Activated T-cell treated with anti-CD3 and anti-CD28 coated beads, Interleukin-2, amount 50 U/mL, for 24 hours (primary cell): ENCODE results near the gene LUC7L3.
"Not testable (repeated sequence)": the region's sequence is repeated elsewhere in the genome, so short reads cannot be mapped to it uniquely, and the experiment has no call there.

Experiments
- DNase-seq: peaks from one replicate; pipeline ENCODE4 v3.0.0-alpha.2; 2020
- H3K27ac Mint-ChIP-seq: 2 replicates; pipeline ENCODE4 v1.8.0; 2020; ENCODE audit warnings: mild to moderate bottlenecking, mixed read lengths
- H3K27me3 Mint-ChIP-seq: 2 replicates; pipeline ENCODE4 v1.8.0; 2020; ENCODE audit warnings: mixed read lengths
- H3K36me3 Mint-ChIP-seq: 2 replicates; pipeline ENCODE4 v1.8.0; 2020; ENCODE audit warnings: low read depth, mixed read lengths
- H3K4me1 Mint-ChIP-seq: 2 replicates; pipeline ENCODE4 v1.8.0; 2020; ENCODE audit warnings: low read depth, mixed read lengths
- H3K4me3 Mint-ChIP-seq: 2 replicates; pipeline ENCODE4 v1.8.0; 2020; ENCODE audit warnings: mild to moderate bottlenecking, moderate library complexity, mixed read lengths
- H3K9me3 Mint-ChIP-seq: 2 replicates; pipeline ENCODE4 v1.8.0; 2020; ENCODE audit warnings: mixed read lengths

The LUC7L3 gene

DNA sequence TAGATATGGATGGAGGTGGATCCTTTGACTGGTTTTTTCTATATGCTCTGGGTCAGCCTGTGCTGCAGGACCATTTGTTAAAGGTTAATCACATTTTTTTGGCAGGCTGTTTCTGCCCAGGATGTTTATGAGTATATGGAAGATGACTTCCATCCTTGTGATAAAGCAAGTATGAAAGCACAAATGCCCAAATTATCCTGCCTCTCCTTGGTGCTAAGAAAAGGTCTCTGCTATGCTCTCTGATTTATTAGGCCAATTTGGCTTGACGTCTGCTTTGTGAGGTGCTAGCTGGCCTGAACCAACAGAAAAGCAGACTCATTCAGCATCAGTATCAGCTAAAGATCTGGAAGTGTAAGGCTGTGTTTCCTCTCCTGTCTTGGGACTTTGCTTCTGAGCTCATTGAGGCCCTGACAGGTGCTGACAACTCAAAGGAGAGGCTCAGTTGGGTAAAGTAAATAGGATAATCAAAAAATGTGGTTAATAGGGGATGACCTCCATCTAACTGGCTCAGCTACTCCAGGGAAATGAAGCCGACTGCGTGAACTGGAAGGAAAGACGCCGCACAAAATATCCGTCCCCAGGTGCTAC is 26.9 kb upstream of the LUC7L3 start:
- Mint-ChIP-seq H3K36me3 (peaks cover 55% of the 10 kb centered on the region), H3K4me3 (no peak overlapping the region), H3K27ac (no peak overlapping the region), H3K4me1 (peaks cover 3% of the 10 kb centered on the region), H3K9me3 (no peaks in the 10 kb centered on the region), H3K27me3 (no peaks in the 10 kb centered on the region)
- DNase-seq = no peak

DNA sequence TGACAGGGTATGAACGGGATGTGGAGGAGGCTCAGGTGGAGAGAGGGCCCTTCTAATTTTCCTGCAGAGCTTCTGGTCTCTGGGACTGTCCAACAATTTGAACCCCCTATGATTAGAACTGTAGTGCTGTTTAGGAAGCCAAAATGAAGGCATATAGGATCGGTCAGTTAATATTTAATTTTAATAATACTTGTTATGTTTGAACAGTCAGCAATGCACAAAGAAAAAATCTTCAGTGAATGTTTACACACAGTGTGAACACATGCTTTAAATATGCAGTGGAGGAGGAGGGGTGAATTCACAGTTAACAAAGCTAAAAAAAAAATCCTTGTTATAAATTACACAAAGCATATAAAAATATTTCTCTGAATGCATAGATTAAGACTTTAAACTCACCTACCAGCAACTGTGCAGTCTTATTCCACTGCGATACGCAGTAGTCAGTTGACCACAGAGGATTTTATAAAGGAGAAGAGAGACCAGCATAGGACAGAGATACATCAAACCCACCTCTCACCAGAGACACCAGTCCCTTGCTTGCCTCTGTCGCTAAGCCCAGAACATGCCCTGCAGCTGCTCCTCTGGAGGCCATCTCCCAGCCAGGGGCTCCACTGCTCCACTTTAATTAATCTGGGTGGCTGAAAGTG is 26.2 kb upstream of the LUC7L3 start:
- Mint-ChIP-seq H3K36me3 (peaks cover 61% of the 10 kb centered on the region), H3K9me3 (no peaks in the 10 kb centered on the region), H3K27ac (no peak overlapping the region), H3K4me3 (no peak overlapping the region), H3K27me3 (no peaks in the 10 kb centered on the region), H3K4me1 (peaks cover 5% of the 10 kb centered on the region)
- no peak for DNase-seq

DNA sequence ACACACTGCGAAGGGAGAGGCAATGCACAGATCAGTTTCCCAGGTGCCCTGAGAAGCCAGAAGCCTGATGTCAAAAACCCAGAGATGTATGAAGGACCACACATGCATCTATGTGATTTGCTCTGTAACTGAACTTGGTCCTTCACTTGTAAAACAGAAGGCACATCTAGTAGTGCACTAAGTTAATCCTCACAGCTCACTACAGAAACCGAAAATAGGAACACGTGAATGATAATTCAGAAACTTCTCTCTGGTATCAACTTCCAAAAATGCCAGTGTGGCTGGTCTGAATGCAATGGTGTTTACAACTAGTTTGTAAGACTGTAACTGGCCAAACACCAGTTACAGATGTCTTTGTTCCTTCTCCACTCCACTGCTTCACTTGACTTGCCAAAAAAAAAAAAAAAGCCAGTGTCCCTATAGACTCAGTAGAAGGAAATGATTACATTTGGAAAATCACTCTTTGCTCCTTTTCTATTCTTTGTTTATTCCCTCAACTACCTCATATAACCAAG is 23.0 kb upstream of the LUC7L3 start:
- peak overlapping the region; percentile 28 for H3K27ac Mint-ChIP-seq
- H3K36me3 Mint-ChIP-seq = peaks cover 92% of the 10 kb centered on the region

DNA sequence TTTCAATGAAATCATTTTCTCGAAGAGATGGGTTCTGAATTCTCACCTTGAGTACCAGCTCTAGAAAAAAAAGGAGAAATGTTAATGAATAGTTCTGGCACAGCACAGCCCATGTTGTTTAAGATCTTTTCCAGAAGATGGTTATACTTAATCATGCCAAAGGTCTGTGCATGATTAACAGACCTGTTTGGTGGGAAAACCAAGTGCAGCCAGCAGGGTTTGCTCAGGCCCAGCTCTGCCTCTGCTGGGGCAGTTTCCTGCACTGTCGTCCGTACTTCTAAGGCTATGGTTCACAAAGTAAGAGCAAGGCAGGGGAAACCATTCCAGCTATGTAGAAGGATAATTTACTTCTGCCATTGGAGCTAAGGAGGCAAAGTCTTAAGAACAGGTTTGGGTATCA is 22.3 kb upstream of the LUC7L3 start:
- Mint-ChIP-seq H3K4me1 (peaks cover 20% of the 10 kb centered on the region), H3K36me3 (peaks cover 96% of the 10 kb centered on the region), H3K27me3 (no peaks in the 10 kb centered on the region), H3K4me3 (no peak overlapping the region), H3K27ac (peak overlapping the region; percentile 56), H3K9me3 (no peaks in the 10 kb centered on the region)
- no peak for DNase-seq

More for the DNA sequence above, 23.0 kb upstream of the LUC7L3 start:
- Mint-ChIP-seq H3K9me3 (no peaks in the 10 kb centered on the region), H3K4me3 (no peak overlapping the region), H3K27me3 (no peaks in the 10 kb centered on the region), H3K4me1 (peaks cover 15% of the 10 kb centered on the region)
- no peak for DNase-seq

DNA sequence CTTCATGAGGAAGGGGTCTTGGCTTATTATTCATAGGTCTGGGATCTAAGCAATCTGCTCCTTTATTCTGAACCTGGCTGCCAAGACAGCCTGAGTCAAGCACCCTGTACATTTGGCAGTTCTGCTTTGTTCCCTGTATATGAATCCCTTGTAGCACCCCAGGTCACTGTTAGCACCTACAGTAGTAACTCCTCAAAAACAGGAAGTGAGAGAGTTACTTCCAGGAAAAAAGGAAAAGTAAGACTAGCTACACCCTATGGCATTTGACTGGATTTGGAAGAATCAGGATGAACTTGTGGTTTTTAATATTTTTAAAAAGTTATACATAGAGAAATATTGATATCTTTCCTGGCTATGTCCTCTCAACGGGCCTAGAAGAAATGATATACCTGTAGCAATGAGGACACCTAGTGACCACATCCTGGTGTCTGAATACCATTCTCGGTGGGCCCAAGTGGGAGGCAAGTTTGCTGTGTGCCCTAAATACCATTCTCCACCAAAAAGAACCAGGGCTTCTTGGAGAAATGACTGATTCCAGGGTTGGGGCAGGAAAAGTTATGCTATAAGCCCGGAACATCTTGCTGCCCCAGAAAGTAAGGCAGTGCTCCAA is 21.6 kb upstream of the LUC7L3 start:
- no peak for DNase-seq
- Mint-ChIP-seq H3K27me3 (no peaks in the 10 kb centered on the region), H3K36me3 (peaks cover 97% of the 10 kb centered on the region)

DNA sequence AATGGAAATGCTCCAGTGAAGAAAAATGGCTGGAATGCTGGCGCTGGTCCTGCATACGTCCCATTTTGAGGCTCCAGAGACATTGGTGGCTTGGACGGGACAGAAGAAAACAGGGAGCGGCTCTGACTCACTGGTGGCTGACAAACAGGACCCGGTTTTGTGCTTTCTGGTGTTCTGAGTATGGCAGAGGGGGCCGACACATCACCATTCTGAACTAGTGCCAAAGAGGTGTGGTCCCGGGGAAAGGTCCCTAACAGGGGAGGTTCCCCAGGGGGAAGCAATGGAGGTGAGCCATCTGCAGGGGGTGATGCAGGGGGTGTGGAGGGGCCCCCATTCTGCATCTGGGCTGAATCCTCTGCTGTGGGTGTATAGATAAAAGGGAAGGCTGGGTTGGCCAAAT is 20.0 kb upstream of the LUC7L3 start:
- no peaks in the 10 kb centered on the region for H3K27me3 Mint-ChIP-seq
- peaks cover 41% of the 10 kb centered on the region for H3K4me1 Mint-ChIP-seq
- no peak overlapping the region for H3K27ac Mint-ChIP-seq
- peaks cover 97% of the 10 kb centered on the region for H3K36me3 Mint-ChIP-seq
- no peaks in the 10 kb centered on the region for H3K9me3 Mint-ChIP-seq
- no peak overlapping the region for H3K4me3 Mint-ChIP-seq
- DNase-seq = no peak

More for the DNA sequence above, 21.6 kb upstream of the LUC7L3 start:
- Mint-ChIP-seq H3K4me1 (peaks cover 27% of the 10 kb centered on the region), H3K4me3 (no peak overlapping the region), H3K27ac (peak overlapping the region; percentile 77), H3K9me3 (no peaks in the 10 kb centered on the region)

DNA sequence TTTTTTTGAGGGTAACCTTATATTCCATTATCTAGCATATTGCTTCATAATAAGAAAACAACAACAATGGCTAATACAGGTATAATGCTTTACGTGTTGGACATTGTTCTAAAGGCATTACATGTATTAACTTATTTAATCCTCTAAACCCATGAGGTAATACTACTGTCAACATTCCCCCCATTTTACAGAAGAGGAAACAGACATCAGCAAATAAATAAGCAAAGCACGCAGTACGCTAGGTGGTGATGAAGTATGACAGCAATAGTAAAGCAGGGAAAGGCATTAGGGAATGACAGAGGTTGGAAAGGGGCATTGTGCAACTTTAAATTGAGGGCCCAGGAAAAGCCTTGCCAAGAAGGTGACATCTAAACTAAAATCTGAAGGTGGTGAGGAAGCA is 16.2 kb upstream of the LUC7L3 start:
- no peaks in the 10 kb centered on the region for H3K27me3 Mint-ChIP-seq
- no peak for DNase-seq
- peak overlapping the region; percentile 86 for H3K27ac Mint-ChIP-seq
- no peak overlapping the region for H3K4me3 Mint-ChIP-seq
- peaks cover 89% of the 10 kb centered on the region for H3K36me3 Mint-ChIP-seq
- peaks cover 57% of the 10 kb centered on the region for H3K4me1 Mint-ChIP-seq
- no peaks in the 10 kb centered on the region for H3K9me3 Mint-ChIP-seq

DNA sequence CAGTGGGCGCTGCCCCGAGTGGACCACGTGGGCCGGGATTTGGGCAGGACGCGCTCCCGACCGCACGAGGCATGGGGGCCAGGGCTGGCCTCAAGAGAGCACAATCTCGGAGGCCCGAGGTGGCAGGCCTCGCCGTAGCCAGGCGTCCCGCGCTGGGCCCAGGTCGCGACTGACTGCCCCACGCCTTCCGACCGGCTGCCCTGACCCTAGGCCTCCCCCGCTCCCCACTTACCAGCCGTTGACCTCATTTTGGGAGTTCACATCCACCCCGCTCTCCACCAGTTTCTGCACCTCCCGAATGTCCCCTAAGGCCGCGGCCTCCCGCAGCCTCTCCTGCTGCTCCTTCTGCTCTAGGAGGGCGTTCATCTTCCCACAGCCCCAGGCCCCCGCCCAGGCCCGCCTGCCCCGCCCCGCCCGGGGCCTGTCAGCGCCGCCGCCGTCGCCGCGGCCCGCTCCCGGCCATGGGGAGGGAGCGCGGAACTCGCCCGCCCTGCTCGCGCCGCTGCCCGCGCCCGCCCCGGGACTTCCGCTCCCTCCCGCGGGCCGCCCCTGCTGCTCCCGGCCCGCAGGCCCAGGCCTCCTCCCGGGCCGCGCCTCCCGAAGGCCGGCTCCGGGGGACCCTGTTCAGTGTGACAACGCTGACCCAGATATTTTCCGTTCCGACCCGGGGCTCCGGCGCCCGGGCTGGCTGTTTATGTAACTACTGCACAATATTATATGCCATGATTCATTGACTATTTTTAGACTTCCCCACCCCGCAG is 11.9 kb upstream of the LUC7L3 start, which contains the start of gene ANKRD40:
Gene ANKRD40, minus strand, starts transcription at position 626 of the 761 bp plus-strand sequence. Its CDS starts 260 bp downstream, at position 366.
- H3K9me3 Mint-ChIP-seq = no peaks in the 10 kb centered on the region
- H3K4me3 Mint-ChIP-seq = peak within 1 kb of the TSS; percentile 96
- H3K27ac Mint-ChIP-seq = peak within 1 kb of the TSS; percentile 98
- peak; percentile 96 for DNase-seq
- H3K4me1 Mint-ChIP-seq = peaks cover 56% of the 10 kb centered on the region
- H3K36me3 Mint-ChIP-seq = peaks cover 47% of the 10 kb centered on the region
- no peaks in the 10 kb centered on the region for H3K27me3 Mint-ChIP-seq

DNA sequence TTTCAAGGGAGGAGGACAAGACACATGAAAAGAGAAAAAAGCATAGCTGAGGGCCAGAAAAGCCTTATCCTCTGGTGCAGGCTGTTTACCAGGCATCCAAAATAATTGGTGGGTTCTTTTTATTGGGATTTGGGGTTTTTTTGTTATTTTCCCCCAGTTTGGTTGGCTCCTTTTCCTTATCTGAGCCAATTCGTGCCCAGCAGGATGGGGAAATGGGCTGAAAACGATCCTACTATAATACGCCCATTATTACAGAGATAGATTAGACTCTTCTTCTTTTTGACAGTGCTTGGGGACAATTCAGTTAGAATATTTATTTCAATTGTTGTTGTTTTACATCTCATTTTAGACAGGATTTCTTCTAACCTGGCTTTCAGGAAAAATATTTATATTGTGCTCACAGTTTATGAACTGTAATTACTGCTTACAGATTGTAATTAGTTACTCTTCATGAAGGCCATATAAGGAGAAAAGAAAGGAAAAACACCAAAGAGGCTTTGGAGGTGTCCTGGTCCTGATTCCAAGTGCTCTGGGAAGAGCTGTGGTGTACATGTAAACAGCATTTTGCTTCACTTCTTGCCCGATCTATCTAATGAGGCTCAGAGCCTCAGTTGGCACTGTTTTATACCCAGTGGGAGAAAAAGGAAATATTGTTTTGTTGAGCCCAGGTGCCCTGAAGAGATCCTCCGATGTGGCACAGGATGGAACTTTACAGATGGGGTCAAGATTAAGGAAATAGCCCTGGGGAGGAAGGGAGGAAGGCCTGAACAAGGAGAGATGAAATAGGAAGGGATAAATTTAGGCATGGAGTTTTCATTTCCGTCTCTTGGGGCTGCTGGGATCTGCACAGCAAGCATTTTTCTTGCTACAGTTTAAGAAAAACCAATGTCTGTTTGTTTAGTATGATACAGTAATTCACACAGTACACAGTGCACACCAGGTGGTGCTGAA is 11.1 kb upstream of the LUC7L3 start:
- H3K4me1 Mint-ChIP-seq = peaks cover 48% of the 10 kb centered on the region
- H3K4me3 Mint-ChIP-seq = peak overlapping the region; percentile 96
- no peaks in the 10 kb centered on the region for H3K27me3 Mint-ChIP-seq
- H3K27ac Mint-ChIP-seq = peak overlapping the region; percentile 92
- DNase-seq = no peak
- H3K36me3 Mint-ChIP-seq = peaks cover 40% of the 10 kb centered on the region
- no peaks in the 10 kb centered on the region for H3K9me3 Mint-ChIP-seq

DNA sequence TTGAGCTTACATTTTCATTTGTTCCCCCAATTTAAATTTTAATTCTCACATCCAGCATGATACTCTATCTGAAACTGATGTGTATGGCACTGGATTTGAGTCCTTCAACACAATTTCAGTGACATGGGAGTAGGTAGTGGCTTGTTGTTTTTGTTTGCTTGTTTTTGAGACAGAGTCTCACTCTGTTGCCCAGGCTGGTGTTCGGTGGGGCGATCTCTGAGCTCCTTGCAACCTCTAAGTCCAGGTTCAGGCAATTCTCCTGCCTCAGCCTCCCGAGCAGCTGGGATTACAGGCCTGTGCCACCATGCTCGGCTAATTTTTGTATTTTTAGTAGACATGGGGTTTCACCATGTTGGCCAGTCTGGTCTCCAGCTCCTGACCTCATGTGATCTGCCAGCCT is 10.3 kb upstream of the LUC7L3 start:
- not testable (repeated sequence) for H3K9me3 Mint-ChIP-seq, H3K27me3 Mint-ChIP-seq, DNase-seq
- H3K36me3 Mint-ChIP-seq = peaks cover 32% of the 10 kb centered on the region
- H3K4me1 Mint-ChIP-seq = peaks cover 41% of the 10 kb centered on the region
- peak overlapping the region; percentile 92 for H3K27ac Mint-ChIP-seq
- H3K4me3 Mint-ChIP-seq = peak overlapping the region; percentile 96

DNA sequence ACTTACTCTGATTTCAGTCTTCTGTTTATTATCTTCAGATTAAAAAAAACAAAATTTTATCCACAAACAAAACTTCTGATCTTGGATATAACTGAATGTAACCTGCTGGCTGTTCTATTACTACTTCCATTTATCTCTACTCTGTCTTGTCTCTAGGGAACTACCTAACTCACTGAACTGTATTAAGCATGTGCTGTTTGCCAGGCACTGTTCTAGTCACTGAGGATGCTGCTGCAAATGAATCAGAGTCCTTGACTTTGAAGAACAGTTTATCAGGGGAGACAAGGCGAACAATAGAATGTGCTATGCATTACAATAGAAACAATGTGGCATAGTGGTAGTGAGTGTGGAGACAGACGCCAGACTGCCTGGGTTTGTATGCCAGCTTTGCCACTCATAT is 9.4 kb upstream of the LUC7L3 start:
- Mint-ChIP-seq H3K27ac (peak overlapping the region; percentile 92), H3K9me3 (no peaks in the 10 kb centered on the region), H3K27me3 (no peaks in the 10 kb centered on the region), H3K36me3 (peaks cover 23% of the 10 kb centered on the region), H3K4me1 (peaks cover 35% of the 10 kb centered on the region), H3K4me3 (no peak overlapping the region)
- no peak for DNase-seq

DNA sequence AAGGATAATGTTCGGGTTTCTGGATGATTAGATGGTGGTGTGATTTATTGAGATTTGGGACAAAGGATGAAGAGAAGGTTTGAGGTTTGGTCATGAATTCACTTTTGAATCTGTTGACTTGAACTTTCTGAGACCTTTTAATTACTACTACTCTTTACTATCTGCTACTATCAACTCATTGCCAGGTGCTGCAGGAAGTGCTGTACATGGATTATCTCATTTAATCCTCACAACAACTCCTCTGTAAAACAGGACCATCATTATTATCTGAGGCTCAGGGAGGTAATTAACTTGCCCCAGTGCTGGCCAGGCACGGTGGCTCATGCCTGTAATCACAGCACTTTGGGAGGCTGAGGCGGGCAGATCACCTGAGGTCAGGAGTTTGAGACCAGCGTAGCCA is 8.8 kb upstream of the LUC7L3 start:
- H3K27me3 Mint-ChIP-seq = no peaks in the 10 kb centered on the region
- H3K27ac Mint-ChIP-seq = no peak overlapping the region
- peaks cover 16% of the 10 kb centered on the region for H3K36me3 Mint-ChIP-seq
- peaks cover 30% of the 10 kb centered on the region for H3K4me1 Mint-ChIP-seq
- no peak for DNase-seq
- no peaks in the 10 kb centered on the region for H3K9me3 Mint-ChIP-seq
- no peak overlapping the region for H3K4me3 Mint-ChIP-seq

DNA sequence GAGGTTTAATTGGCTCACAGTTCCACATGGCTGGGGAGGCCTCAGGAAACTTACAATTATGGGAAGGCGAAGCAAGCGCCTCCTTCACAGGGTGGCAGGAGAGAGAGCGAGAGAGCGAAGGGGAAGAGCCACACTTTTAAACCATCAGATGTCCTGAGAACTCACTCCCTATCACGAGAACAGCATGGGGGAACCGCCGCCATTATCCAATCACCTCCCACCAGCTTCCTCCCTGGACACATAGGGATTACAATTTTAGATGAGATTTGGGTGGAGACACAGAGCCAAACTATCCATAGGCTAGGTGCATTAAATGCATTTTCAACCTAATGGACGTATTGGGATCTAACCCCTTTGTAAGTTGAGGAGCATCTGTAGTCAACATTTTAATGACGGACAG is 6.8 kb upstream of the LUC7L3 start:
- no peak for DNase-seq
- H3K4me3 Mint-ChIP-seq = no peak overlapping the region
- H3K4me1 Mint-ChIP-seq = peaks cover 20% of the 10 kb centered on the region
- H3K9me3 Mint-ChIP-seq = no peaks in the 10 kb centered on the region
- peaks cover 3% of the 10 kb centered on the region for H3K36me3 Mint-ChIP-seq
- no peaks in the 10 kb centered on the region for H3K27me3 Mint-ChIP-seq
- H3K27ac Mint-ChIP-seq = no peak overlapping the region

DNA sequence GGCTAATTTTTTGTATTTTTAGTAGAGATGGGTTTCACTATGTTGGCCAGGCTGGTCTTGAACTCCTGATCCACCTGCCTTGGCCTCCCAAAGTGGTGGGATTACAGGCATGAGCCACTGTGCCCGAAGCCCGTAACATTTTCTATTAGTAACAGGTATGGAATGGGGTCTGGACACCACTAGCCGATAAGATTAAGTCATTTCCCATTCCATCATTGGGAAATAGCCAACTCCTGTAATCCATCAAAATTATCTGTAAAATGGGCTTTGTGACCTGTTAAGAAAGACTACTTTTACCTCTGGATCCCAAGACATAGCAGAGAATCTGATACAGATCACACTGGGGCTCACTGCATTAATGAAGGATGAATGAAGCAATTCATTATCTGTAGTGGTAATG is 3.9 kb upstream of the LUC7L3 start:
- H3K36me3 Mint-ChIP-seq = peaks cover 12% of the 10 kb centered on the region

More for the DNA sequence above, 3.9 kb upstream of the LUC7L3 start:
- DNase-seq = no peak
- no peaks in the 10 kb centered on the region for H3K27me3 Mint-ChIP-seq
- no peak overlapping the region for H3K27ac Mint-ChIP-seq
- H3K4me3 Mint-ChIP-seq = no peak overlapping the region
- H3K9me3 Mint-ChIP-seq = no peaks in the 10 kb centered on the region
- peaks cover 4% of the 10 kb centered on the region for H3K4me1 Mint-ChIP-seq
